Suprapubic skin (tissue), 4 donors: ENCODE results near the gene CTNNBL1.

Experiments
- POLR2A ChIP-seq, 2 donors: fragments of 450-650 bp; IDR thresholded peaks; one replicate each; pipeline ENCODE4 v1.6.1; 2017; ENCODE audit warnings: antibody characterized with exemption in 2 of 2, mild to moderate bottlenecking in 2 of 2, moderate library complexity in 2 of 2
- POLR2AphosphoS5 ChIP-seq, 3 donors: sonication (generic); formaldehyde crosslinking; IDR thresholded peaks; one replicate each; pipeline ENCODE4 v1.6.1; 2017; ENCODE audit warnings: antibody characterized with exemption in 3 of 3
- TF ChIP-seq, protein P1 (sequence below), 2 donors: fragments of 200-600 bp in 1 of 2; fragments of 450-650 bp in 1 of 2; sonication (generic) in 1 of 2; IDR thresholded peaks; one replicate each; pipeline ENCODE4 v1.5.1; 2016 to 2019; ENCODE audit warnings: antibody characterized with exemption in 2 of 2, mild to moderate bottlenecking in 1 of 2, moderate library complexity in 1 of 2

DNA sequence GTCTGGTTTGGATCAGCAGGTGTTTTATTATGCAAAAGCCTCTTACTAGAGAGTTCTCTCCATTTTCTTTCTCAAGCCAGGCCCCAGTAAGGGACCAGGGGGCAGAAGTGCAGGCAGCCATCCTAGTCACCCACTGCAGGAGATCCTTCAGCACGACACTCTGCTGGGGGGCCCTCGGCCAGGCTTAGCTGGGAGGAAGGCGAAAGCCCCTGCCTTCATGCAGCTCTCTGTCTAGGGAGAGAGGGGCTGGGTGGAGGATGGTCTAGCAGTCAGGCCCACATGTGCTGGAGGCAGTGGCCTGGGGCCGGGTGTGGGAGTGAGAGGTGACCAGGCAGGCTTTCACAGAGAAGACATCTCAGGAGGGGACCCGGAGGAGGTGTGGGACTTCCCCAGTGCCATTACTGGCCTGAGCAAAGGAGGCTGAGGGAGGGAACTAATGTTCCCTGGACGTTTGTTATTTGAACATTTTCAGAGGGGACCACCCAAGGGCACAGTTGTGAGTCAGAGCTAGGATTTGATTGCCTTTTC, 175.6 kb downstream of the CTNNBL1 start:
- TF ChIP-seq POLR2AphosphoS5 (IDR thresholded peaks at IDR 0.05) (no peak), POLR2A (IDR thresholded peaks at IDR 0.05) (no peak)
- TF ChIP-seq, protein P1, sequence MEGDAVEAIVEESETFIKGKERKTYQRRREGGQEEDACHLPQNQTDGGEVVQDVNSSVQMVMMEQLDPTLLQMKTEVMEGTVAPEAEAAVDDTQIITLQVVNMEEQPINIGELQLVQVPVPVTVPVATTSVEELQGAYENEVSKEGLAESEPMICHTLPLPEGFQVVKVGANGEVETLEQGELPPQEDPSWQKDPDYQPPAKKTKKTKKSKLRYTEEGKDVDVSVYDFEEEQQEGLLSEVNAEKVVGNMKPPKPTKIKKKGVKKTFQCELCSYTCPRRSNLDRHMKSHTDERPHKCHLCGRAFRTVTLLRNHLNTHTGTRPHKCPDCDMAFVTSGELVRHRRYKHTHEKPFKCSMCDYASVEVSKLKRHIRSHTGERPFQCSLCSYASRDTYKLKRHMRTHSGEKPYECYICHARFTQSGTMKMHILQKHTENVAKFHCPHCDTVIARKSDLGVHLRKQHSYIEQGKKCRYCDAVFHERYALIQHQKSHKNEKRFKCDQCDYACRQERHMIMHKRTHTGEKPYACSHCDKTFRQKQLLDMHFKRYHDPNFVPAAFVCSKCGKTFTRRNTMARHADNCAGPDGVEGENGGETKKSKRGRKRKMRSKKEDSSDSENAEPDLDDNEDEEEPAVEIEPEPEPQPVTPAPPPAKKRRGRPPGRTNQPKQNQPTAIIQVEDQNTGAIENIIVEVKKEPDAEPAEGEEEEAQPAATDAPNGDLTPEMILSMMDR (IDR thresholded peaks at IDR 0.05), result no peak
